H1 (cell line): ENCODE data around the gene ZNF750. TPM values are rescaled to one million over a fixed set of nuclear protein-coding genes. Genes with fewer than 3 reads are reported as not detected.

ENCODE experiments used
- ASH2L ChIP-seq: fragments of 200-600, 300-600 bp; sonication (generic); IDR thresholded peaks from one replicate; pipeline ENCODE4 v1.7.1; 2017; ENCODE audit warnings: low read length
- E2F6 ChIP-seq: IDR thresholded peaks from 2 replicates; pipeline ENCODE4 v1.6.1; 2012; ENCODE audit warnings: inconsistent platforms
- EGR1 ChIP-seq: IDR thresholded peaks from 2 replicates; pipeline ENCODE4 v1.6.1; 2011; ENCODE audit warnings: low read depth, low read length, borderline replicate concordance
- NANOG ChIP-seq: IDR thresholded peaks from 2 replicates; pipeline ENCODE4 v1.6.1; 2011; ENCODE audit warnings: low read length, low read depth, mild to moderate bottlenecking, inconsistent platforms; ENCODE audit not compliant: insufficient read depth, poor library complexity, severe bottlenecking
- PHF8 ChIP-seq: fragments of 200-600 bp; sonication (generic); conservative IDR thresholded peaks from 2 replicates; pipeline ENCODE4 v1.7.1; 2012; ENCODE audit warnings: low read depth, mild to moderate bottlenecking, inconsistent platforms, low read length, moderate library complexity
- SIN3A ChIP-seq, 2 experiments: IDR thresholded peaks in 1 of 2; conservative IDR thresholded peaks in 1 of 2; 2 replicates each; pipeline ENCODE4 v1.6.1; 2011 to 2012; ENCODE audit warnings: low read length in 2 of 2, improper control_type of control experiment in 1 of 2, low read depth in 1 of 2, mild to moderate bottlenecking in 1 of 2
- YY1 ChIP-seq: IDR thresholded peaks from 2 replicates; pipeline ENCODE4 v1.6.1; 2011; ENCODE audit warnings: low read depth, mild to moderate bottlenecking, low read length
- polyA plus RNA-seq, 7 experiments: library from polyadenylated mRNA; depleted of rRNA in 3 of 7; stranded (reverse) in 5 of 7; unstranded in 2 of 7; fragments of >200 nt in 5 of 7; fragments of 200-250 nt in 2 of 7; gene quantifications; 1 replicate in 5 of 7; 2 replicates in 1 of 7; 4 replicates in 1 of 7; pipeline versions ENCODE4 v1.2.1 to v1.2.3, GENCODE V29; 2011 to 2013; ENCODE audit warnings: missing spikeins in 2 of 7, mixed read lengths in 2 of 7
- total RNA-seq: library from RNA; stranded (reverse); fragmentation: NEBNext Ultra II Directional; extraction: Animal tissue kit (Norgen Biotek cat#: 25700); gene quantifications from 2 replicates; pipeline ENCODE4 v1.2.1, GENCODE V29; 2021

The ZNF750 gene
- total and polyA plus RNA-seq, 2 of the 8 experiments (the other 6 are each of a cell fraction or from before 2014, with no cell fraction given): not detected

- no peak for TF ChIP-seq PHF8
- TF ChIP-seq EGR1: no peak
- TF ChIP-seq NANOG: no peak
- TF ChIP-seq YY1: no peak
- TF ChIP-seq ASH2L: no peak
- no peak for TF ChIP-seq E2F6
- no peak for TF ChIP-seq SIN3A (conservative IDR thresholded peaks at IDR 0.05 in 1 of 2, IDR thresholded peaks at IDR 0.05 in 1 of 2; ENCODE audit: low read depth in 1 of 2, low read length in 2 of 2)
Measured at GRCh38 chr17:82876149-82876548, 36.3 kb upstream of the ZNF750 start (continued).
